LNCaP clone FGC (cell line): Measurements from ENCODE around the gene SF3B5.
"Not testable (repeated sequence)": the region's sequence is repeated elsewhere in the genome, so short reads cannot be mapped to it uniquely, and the experiment has no call there.

Source experiments
- DNase-seq: peaks from one replicate; pipeline ENCODE4 v3.0.0-alpha.2; 2011; ENCODE audit warnings: low read depth
- H3K4me3 ChIP-seq: 2 replicates; pipeline ENCODE4 v1.5.1; 2011; ENCODE audit warnings: mild to moderate bottlenecking, low read depth, low read length, control low read depth
- TF ChIP-seq, protein P1 (sequence below): IDR thresholded peaks from 2 replicates; pipeline ENCODE4 v1.5.1; 2012; ENCODE audit warnings: mild to moderate bottlenecking; ENCODE audit not compliant: control insufficient read depth, insufficient read depth; ENCODE audit errors: extremely low read depth

Gene SF3B5

DNA sequence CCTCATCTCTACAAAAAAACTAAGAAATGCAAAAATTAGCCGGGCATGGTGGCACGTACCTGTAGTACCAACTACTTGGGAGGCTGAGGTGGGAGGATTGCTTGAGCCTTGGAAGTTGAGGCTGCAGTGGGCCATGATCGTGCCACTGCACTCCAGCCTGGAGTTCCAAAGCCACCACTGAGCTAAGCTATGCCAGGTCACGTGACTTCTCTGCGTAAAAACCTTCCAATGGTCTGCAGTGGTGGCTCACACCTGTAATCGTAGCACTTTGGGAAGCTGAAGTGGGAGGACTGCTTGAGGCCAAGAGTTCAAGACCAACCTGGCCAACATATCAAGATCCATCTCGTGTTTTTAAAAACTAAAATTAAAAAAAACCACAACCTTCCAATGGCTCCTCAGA, 1.7 kb downstream of the SF3B5 start:
- DNase-seq, result no peak
- TF ChIP-seq, protein P1, sequence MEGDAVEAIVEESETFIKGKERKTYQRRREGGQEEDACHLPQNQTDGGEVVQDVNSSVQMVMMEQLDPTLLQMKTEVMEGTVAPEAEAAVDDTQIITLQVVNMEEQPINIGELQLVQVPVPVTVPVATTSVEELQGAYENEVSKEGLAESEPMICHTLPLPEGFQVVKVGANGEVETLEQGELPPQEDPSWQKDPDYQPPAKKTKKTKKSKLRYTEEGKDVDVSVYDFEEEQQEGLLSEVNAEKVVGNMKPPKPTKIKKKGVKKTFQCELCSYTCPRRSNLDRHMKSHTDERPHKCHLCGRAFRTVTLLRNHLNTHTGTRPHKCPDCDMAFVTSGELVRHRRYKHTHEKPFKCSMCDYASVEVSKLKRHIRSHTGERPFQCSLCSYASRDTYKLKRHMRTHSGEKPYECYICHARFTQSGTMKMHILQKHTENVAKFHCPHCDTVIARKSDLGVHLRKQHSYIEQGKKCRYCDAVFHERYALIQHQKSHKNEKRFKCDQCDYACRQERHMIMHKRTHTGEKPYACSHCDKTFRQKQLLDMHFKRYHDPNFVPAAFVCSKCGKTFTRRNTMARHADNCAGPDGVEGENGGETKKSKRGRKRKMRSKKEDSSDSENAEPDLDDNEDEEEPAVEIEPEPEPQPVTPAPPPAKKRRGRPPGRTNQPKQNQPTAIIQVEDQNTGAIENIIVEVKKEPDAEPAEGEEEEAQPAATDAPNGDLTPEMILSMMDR, result no peak

DNA sequence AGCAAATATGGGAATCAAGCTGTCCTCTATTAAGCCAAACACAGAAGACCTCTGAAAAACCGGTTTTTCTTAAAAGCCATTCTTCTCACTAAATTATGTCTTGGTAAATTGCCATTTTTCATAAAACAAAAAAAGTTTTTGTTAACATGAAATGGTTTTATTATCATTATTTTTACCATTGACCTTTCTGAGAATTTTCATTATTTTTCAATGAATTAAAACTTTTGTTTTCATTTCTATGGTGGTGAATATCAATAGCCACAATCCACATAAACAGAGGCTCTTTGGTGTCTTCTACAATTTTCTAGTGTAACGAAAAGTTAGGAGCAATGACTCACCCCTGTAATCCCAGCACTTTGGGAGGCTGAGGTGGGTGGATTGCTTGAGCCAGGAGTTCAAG, 2.1 kb downstream of the SF3B5 start:
- DNase-seq, result no peak
- no peak overlapping the region for H3K4me3 ChIP-seq
- TF ChIP-seq, protein P1, result no peak

More for the DNA sequence above, 1.7 kb downstream of the SF3B5 start:
- H3K4me3 ChIP-seq, result peak overlapping the region; percentile 91; the same call in 1 of the 2 replicates

DNA sequence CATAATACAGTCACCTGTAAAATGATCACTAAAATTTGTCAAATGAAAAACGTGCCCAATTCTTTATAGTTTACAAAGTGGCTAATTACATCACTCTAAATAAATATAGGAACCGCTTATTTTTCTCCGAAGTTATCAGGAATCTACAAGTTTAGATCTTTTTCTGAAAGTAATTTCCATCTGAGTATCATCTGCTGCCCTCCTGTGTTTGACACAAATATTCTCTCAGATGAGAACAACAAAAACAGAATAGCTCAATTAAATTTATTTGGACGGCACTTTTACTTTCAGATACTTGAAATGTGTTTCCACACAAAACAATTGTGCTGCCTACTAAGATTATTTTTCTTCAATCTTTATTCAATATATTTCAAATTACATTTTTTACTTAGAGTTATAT, 5.0 kb downstream of the SF3B5 start:
- TF ChIP-seq, protein P1, result no peak
- no peak overlapping the region for H3K4me3 ChIP-seq
- DNase-seq, result no peak

DNA sequence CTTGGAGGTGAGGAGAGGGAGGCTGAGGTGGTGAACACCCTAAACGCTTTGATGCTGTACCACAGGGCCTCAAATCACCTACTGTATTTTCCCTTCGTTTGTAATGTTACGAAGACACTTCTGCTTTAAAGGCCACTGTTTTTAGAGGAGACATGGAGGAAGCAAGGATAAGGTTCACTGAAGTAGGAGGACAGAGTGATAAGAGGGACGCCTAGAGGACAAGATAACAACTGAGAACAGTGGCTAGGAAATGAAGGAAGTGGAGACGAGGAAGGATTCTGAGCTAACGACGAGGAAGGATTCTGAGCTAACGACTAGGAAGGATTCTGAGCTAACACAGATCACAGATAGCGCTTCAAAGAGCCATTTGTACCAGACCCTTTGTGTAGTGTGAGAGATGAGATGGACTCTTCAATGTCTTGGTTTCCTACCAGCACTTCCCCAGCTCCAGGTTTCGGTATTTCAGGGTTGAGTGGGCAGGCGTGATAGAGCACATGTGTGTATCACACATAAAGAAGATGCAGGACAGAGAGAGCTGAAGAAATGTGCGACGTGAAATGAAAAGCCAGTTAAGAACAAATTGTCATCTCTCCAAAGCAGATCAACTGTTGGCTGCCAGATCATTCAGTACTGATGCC, 7.5 kb downstream of the SF3B5 start:
- H3K4me3 ChIP-seq, result 0 out of 2 replicates have a peak overlapping the region, but pooled peaks have one; percentile 15
- DNase-seq, result peak; percentile 17
- TF ChIP-seq, protein P1, result peak; percentile 68

DNA sequence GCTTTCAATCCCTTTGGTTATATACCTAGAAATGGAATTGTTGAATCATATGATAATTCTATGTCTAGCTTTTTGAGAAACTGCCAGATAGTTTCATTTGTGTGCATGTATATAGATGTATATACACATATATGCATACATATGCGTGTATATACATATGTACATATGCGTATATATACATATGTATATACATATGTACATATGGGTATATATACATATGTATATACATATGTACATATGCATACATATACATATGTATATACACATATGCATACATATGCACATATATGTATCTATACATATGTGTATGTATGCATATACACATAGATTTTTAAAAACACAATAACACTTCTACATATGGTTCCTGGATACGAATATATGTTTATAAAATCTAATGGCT, 8.4 kb downstream of the SF3B5 start:
- DNase-seq, result no peak
- TF ChIP-seq, protein P1, result no peak
- no peak overlapping the region for H3K4me3 ChIP-seq

DNA sequence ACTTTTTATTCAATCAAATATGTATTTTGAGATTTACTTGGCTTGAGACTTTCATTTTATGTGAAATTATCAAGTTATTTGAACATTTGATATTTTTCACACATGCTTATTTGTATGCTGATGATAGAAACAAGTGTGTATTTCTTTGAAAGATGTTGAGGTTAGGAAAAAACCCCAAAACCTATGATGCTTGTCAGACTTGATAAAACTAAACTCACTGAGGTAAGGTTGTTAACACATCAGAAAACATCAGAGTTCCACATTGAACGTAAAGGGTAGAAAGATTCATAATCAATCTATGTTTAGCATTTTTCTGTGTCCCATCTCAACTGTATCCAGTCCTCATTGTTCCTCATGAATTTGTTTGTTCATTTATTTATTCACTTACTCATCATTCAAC, 12.2 kb downstream of the SF3B5 start:
- no peak overlapping the region for H3K4me3 ChIP-seq
- no peak for DNase-seq
- TF ChIP-seq, protein P1, result no peak

DNA sequence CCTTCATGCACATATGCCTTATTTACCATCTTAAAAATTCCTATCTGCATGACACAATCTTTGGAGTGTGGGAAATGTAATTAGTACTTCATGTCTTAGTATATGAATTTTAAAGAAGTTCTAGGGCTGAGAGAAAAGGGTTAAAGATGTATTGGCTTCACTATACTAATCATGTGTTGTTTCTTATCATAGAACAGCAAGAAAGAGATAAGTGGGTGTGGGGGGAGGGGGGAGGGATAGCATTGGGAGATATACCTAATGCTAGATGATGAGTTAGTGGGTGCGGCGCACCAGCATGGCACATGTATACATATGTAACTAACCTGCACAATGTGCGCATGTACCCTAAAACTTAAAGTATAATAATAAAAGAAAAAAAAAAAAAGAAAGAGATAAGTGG, 13.0 kb downstream of the SF3B5 start:
- DNase-seq, H3K4me3 ChIP-seq: not testable (repeated sequence)

DNA sequence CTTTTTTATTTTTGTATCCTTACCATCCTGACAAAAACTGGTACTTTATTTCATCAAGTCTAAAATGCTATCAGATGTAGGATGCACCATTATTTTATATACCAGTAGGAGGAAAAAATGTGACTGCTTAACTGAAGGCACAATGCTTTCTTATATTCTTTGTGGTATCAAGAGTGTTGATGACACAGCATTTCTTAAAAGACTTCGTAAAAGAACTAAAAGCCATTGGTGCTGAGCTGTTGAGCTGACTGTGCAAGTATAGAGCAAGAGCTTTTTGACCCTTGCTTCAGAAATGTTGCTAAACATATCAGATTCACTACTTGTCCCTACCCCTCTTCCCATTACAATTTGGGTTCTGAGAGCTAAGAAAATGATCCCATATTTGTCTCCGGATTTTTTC, 17.5 kb downstream of the SF3B5 start:
- DNase-seq, result no peak
- TF ChIP-seq, protein P1, result no peak
- H3K4me3 ChIP-seq, result no peak overlapping the region
